ENCODE measurements around the gene KCNMA1. TPM values are rescaled to one million over a fixed set of nuclear protein-coding genes. Genes with fewer than 3 reads are reported as not detected.

The KCNMA1 gene
- total and polyA plus RNA-seq, 9 of the 15 experiments (the other 6 are each of a cell fraction or from before 2014, with no cell fraction given), result 0.01 to 0.95 (median 0.15) TPM; not detected in 4

GRCh38 chr10:77419056-77419455 is 218.6 kb downstream of the KCNMA1 start:
- no peak overlapping the region for H3K9ac ChIP-seq (ENCODE audit: insufficient read depth in 1 of 2, low read depth in 2 of 2, low read length in 2 of 2)

More at GRCh38 chr10:77419056-77419455, 218.6 kb downstream of the KCNMA1 start:
- no peak overlapping the region for H2AFZ ChIP-seq (ENCODE audit: low read depth, low read length)
- in situ Hi-C loops (cut with MboI) (no loop called here), intact Hi-C loops (cut with micrococcal nuclease) (no loop called here)
- H3K9me3 ChIP-seq (replicated peaks; ENCODE audit: control insufficient read depth, insufficient read depth, low read depth, low read length), result no peaks in the 10 kb centered on the region
- peak; percentile 6; the same call in 1 of the 2 replicates for TF ChIP-seq RFX1 (IDR thresholded peaks at IDR 0.05)
- no peak for TF ChIP-seq CBX5 (IDR thresholded peaks at IDR 0.05; ENCODE audit: borderline replicate concordance, low read depth)
- TF ChIP-seq CREB3L1 (IDR thresholded peaks at IDR 0.05; ENCODE audit: borderline replicate concordance, low read depth), result no peak
- no peak for TF ChIP-seq CBFA2T3 (IDR thresholded peaks at IDR 0.05)
- TF ChIP-seq RBM14 (IDR thresholded peaks at IDR 0.05; ENCODE audit: borderline replicate concordance, insufficient read depth, low read depth, low read length), result no peak
- H3K4me2 ChIP-seq (ENCODE audit: insufficient read depth, low read length), result no peak overlapping the region
- 0 out of 2 replicates have a peak, but pooled peaks cover 6% of the 10 kb centered on the region for H4K20me1 ChIP-seq (replicated peaks; ENCODE audit: control insufficient read depth, insufficient read depth, low read length)
- H3K4me3 ChIP-seq, result no peak overlapping the region
- CTCF ChIA-PET (ENCODE audit: low intra/inter-chr PET ratio), result no interaction called here
- no peak for FAIRE-seq
- no peak overlapping the region for H3K27ac ChIP-seq (ENCODE audit: extremely low read depth, low read depth, low read length)
- H3K79me2 ChIP-seq (ENCODE audit: control insufficient read depth, insufficient read depth, low read length), result no peaks in the 10 kb centered on the region
- WGBS (ENCODE audit: insufficient coverage, low coverage, missing lambda C conversion rate), result 0% methylated on average over 5 of the region's 5 CpGs
- no peaks in the 10 kb centered on the region for H3K36me3 ChIP-seq (ENCODE audit: control insufficient read depth, insufficient read depth, low read length)
- no peaks in the 10 kb centered on the region for H3K9me1 ChIP-seq (ENCODE audit: control insufficient read depth, insufficient read depth, low read length)
- peaks cover 7 to 29% of the 10 kb centered on the region in 2 experiments; a peak in 2 of 5 replicates for H3K27me3 ChIP-seq (ENCODE audit: control insufficient read depth in 2 of 2, insufficient read depth in 2 of 2, low read length in 2 of 2)
- DNase-seq (ENCODE audit: extremely low read depth in 1 of 4, low spot score in 3 of 4), result no peak
- H3K4me1 ChIP-seq (replicated peaks in 1 of 2; ENCODE audit: control insufficient read depth in 2 of 2, insufficient read depth in 2 of 2, low read length in 2 of 2), result no peaks in the 10 kb centered on the region
- ATAC-seq, result no peak
- POLR2A ChIA-PET, result interaction anchor here (0.6 to 0.7 kb wide), 2 partner anchors 28 to 55 kb away, joined by 4 to 5 read pairs; no protein-coding TSS in a partner anchor
- no TSS peak for BruUV-seq (replicated peaks)
